ENCODE results near the gene ADAMTSL5. TPM values are rescaled to one million over a fixed set of nuclear protein-coding genes. Genes with fewer than 3 reads are reported as not detected.

Gene ADAMTSL5
- total and polyA plus RNA-seq, 2 of the 8 experiments (the other 6 are each of a cell fraction or from before 2014, with no cell fraction given), result 0.82 to 0.99 TPM

DNA sequence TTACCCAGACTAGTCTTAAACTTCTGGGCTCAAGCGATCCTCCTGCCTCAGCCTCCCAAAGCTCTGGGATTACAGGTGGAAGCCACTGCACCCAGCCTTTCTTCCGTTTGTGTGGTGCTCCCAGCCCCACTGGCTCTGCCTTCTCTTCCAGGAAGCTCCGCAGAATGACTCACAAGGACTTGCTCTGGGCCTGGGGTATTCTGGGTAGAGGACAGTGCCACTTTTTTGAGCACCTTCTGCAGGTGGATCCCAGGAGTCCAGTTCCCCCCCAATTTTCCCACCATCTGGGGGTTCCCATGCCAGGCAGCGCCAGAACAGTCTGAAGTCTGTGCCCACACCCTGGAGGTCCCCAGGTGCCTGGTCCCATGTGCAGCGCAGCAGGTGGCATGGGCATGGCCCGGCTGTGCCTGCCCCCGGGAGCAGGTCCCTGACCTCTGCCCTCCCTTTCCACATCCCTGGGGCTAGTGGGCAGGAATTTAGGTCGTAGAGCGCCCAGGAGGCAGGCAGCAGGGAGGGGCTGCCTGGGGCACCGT lies 20.3 kb downstream of the ADAMTSL5 start:
- Histone ChIP-seq H3K9ac (replicated peaks in 1 of 4; ENCODE audit: extremely low read depth in 1 of 4, low read depth in 3 of 4, low read length in 3 of 4) (no peak overlapping the region), H3K4ac (replicated peaks; ENCODE audit: insufficient read length, low read depth, low read length) (no peak overlapping the region), H4K91ac (replicated peaks; ENCODE audit: insufficient read length, low read length) (no peak overlapping the region), H3K23me2 (ENCODE audit: low read depth, low read length) (peaks cover 9% of the 10 kb centered on the region), H3K4me3 (ENCODE audit: extremely low read depth in 1 of 4, insufficient read depth in 2 of 4, low read depth in 3 of 4, low read length in 4 of 4) (no peak overlapping the region), H3K18ac (ENCODE audit: extremely low read depth, low read length) (no peak overlapping the region), H3K27me3 (replicated peaks in 1 of 4; ENCODE audit: control insufficient read depth in 3 of 4, extremely low read depth in 1 of 4, insufficient read depth in 3 of 4, low read length in 3 of 4) (peaks cover 3 to 17% (median 9%) of the 10 kb centered on the region in 4 experiments; a peak in 6 of 7 replicates), H4K20me1 (replicated peaks in 1 of 2; ENCODE audit: control insufficient read depth in 1 of 2, insufficient read depth in 2 of 2, low read length in 2 of 2) (peaks cover 0 to 5% of the 10 kb centered on the region in 2 experiments), H2BK120ac (replicated peaks; ENCODE audit: low read depth, low read length) (no peak overlapping the region), H2BK15ac (ENCODE audit: low read length) (no peak overlapping the region), H4K8ac (ENCODE audit: extremely low read depth, insufficient read depth, low read length) (no peak overlapping the region), H3K79me1 (ENCODE audit: low read depth, low read length) (no peaks in the 10 kb centered on the region), H2AFZ (ENCODE audit: low read length) (no peak overlapping the region), H2BK20ac (ENCODE audit: low read length) (no peak overlapping the region), H3K56ac (replicated peaks; ENCODE audit: insufficient read length, low read depth, low read length) (no peak overlapping the region), H3K27ac (ENCODE audit: low read depth, low read length) (no peak overlapping the region), H4K5ac (ENCODE audit: insufficient read length, low read depth, low read length) (no peak overlapping the region), H3K23ac (ENCODE audit: insufficient read length) (no peak overlapping the region), H3K14ac (ENCODE audit: insufficient read length) (no peak overlapping the region), H3K4me1 (replicated peaks in 1 of 4; ENCODE audit: control insufficient read depth in 3 of 4, insufficient read depth in 4 of 4, low read length in 3 of 4) (peaks cover 0 to 5% (median 2%) of the 10 kb centered on the region in 4 experiments; a peak in 5 of 7 replicates), H2BK5ac (ENCODE audit: low read depth, low read length) (no peak overlapping the region), H3K4me2 (ENCODE audit: insufficient read depth in 1 of 2, low read depth in 2 of 2, low read length in 2 of 2) (no peak overlapping the region; a peak in 1 of 4 replicates), H3K9me3 (ENCODE audit: insufficient read depth in 2 of 2, low read depth in 1 of 2, low read length in 1 of 2) (no peaks in the 10 kb centered on the region), H3K36me3 (ENCODE audit: control insufficient read depth in 2 of 4, insufficient read depth in 4 of 4, low read length in 3 of 4) (no peaks in the 10 kb centered on the region), H3K79me2 (ENCODE audit: control insufficient read depth in 1 of 2, insufficient read depth in 2 of 2, low read length in 2 of 2) (no peaks in the 10 kb centered on the region), H2BK12ac (ENCODE audit: low read depth, low read length) (no peak overlapping the region), H2AK5ac (ENCODE audit: low read depth, low read length) (no peak overlapping the region)
- 90% methylated on average over 9 of the region's 10 CpGs; no CpG with 5 or more reads in 1 of the 2 experiments for WGBS, 2 experiments (ENCODE audit: extremely low coverage in 1 of 2, insufficient coverage in 1 of 2, insufficient read length in 1 of 2, insufficient replicate concordance in 2 of 2, low coverage in 1 of 2, low lambda C conversion rate in 2 of 2, missing lambda C conversion rate in 1 of 2)
- FAIRE-seq (no peak), DNase-seq (ENCODE audit: low read depth in 1 of 2, low spot score in 2 of 2) (no peak)
- TF ChIP-seq NRF1 (IDR thresholded peaks at IDR 0.05; ENCODE audit: low read depth, low read length), result no peak
- TF ChIP-seq, protein P1, sequence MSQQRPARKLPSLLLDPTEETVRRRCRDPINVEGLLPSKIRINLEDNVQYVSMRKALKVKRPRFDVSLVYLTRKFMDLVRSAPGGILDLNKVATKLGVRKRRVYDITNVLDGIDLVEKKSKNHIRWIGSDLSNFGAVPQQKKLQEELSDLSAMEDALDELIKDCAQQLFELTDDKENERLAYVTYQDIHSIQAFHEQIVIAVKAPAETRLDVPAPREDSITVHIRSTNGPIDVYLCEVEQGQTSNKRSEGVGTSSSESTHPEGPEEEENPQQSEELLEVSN (IDR thresholded peaks at IDR 0.05), result no peak
- TF ChIP-seq, protein P2, sequence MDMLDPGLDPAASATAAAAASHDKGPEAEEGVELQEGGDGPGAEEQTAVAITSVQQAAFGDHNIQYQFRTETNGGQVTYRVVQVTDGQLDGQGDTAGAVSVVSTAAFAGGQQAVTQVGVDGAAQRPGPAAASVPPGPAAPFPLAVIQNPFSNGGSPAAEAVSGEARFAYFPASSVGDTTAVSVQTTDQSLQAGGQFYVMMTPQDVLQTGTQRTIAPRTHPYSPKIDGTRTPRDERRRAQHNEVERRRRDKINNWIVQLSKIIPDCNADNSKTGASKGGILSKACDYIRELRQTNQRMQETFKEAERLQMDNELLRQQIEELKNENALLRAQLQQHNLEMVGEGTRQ (IDR thresholded peaks at IDR 0.05; ENCODE audit: low read length), result no peak
- no peak for TF ChIP-seq ASH2L (IDR thresholded peaks at IDR 0.05; ENCODE audit: low read length)
- TF ChIP-seq, protein P3, sequence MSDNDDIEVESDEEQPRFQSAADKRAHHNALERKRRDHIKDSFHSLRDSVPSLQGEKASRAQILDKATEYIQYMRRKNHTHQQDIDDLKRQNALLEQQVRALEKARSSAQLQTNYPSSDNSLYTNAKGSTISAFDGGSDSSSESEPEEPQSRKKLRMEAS (IDR thresholded peaks at IDR 0.05), result no peak
- no peak for TF ChIP-seq SRF (IDR thresholded peaks at IDR 0.05; ENCODE audit: low read depth, low read length)
- no peak for TF ChIP-seq EGR1 (IDR thresholded peaks at IDR 0.05; ENCODE audit: borderline replicate concordance, low read depth, low read length)
- TF ChIP-seq SP1 (IDR thresholded peaks at IDR 0.05; ENCODE audit: low read depth, low read length), result no peak
- ChIA-PET CTCF (ENCODE audit: partially characterized antibody) (interaction anchor here (1.0 to 2.6 kb wide), 2 partner anchors 11 to 17 kb away, joined by 3 to 14 read pairs; no protein-coding TSS in a partner anchor), POLR2A (ENCODE audit: partially characterized antibody) (no interaction called here)
